ENCODE measurements around the gene RSKR. TPM values are rescaled to one million over a fixed set of nuclear protein-coding genes. Genes with fewer than 3 reads are reported as not detected.
A peak's percentile ranks its signal among the peaks of the same experiment; 100 is the strongest.

Gene RSKR
- total and polyA plus RNA-seq, 9 of the 15 experiments (the other 6 are each of a cell fraction or from before 2014, with no cell fraction given), result 1.4 to 42.3 (median 16.2) TPM

GRCh38 chr17:28646039-28646754 is 32.2 kb upstream of the RSKR start:
- intact Hi-C loops (cut with micrococcal nuclease), result loop anchor here (2.0 to 10.0 kb wide), 5 partner anchors 65 to 251 kb away; partner anchors contain the start of genes FAM222B, FLOT2, PROCA1 and RPL23A
- BruUV-seq (replicated peaks), result no TSS peak
- H3K4me1 ChIP-seq (replicated peaks in 1 of 2; ENCODE audit: control insufficient read depth in 2 of 2, insufficient read depth in 2 of 2, low read length in 2 of 2), result peaks cover 16 to 23% of the 10 kb centered on the region in 2 experiments
- H3K9ac ChIP-seq (ENCODE audit: insufficient read depth in 1 of 2, low read depth in 2 of 2, low read length in 2 of 2), result peak overlapping the region; percentile 61 to 87; a peak in 3 of 4 replicates
- H3K9me1 ChIP-seq (ENCODE audit: control insufficient read depth, insufficient read depth, low read length), result no peaks in the 10 kb centered on the region
- ATAC-seq (peak; percentile 7), FAIRE-seq (peak; percentile 44), DNase-seq (ENCODE audit: extremely low read depth in 1 of 4, low spot score in 3 of 4) (peak in 2 of 4 experiments; percentile 36 to 76)
- peak overlapping the region; percentile 86 for H3K4me2 ChIP-seq (ENCODE audit: insufficient read depth, low read length)
- ChIA-PET CTCF (ENCODE audit: low intra/inter-chr PET ratio) (interaction anchor here (0.6 to 2.1 kb wide), 6 partner anchors 15 to 962 kb away, joined by 3 to 15 read pairs (median 4); partner anchors contain the start of genes RPL23A, SDF2 and SUPT6H), POLR2A (interaction anchor here (0.7 to 3.7 kb wide), 21 partner anchors 9 to 678 kb away, joined by 3 to 54 read pairs (median 5); partner anchors contain the start of genes PROCA1, RPL23A, SDF2 and SUPT6H)
- no peaks in the 10 kb centered on the region for H3K9me3 ChIP-seq (replicated peaks; ENCODE audit: control insufficient read depth, insufficient read depth, low read depth, low read length)
- H3K27ac ChIP-seq (ENCODE audit: extremely low read depth, low read depth, low read length), result peak overlapping the region; percentile 85
- in situ Hi-C loops (cut with MboI), result no loop called here
- 22% methylated on average over 12 of the region's 12 CpGs for WGBS (ENCODE audit: insufficient coverage, low coverage, missing lambda C conversion rate)
- peaks cover 52% of the 10 kb centered on the region for H3K36me3 ChIP-seq (ENCODE audit: control insufficient read depth, insufficient read depth, low read length)
- peak overlapping the region; percentile 84 for H2AFZ ChIP-seq (ENCODE audit: low read depth, low read length)
- H3K79me2 ChIP-seq (ENCODE audit: control insufficient read depth, insufficient read depth, low read length), result peaks cover 38% of the 10 kb centered on the region
- H3K4me3 ChIP-seq, result peak overlapping the region; percentile 3; the same call in 1 of the 2 replicates
- peaks cover 5% of the 10 kb centered on the region; the same call in 1 of the 2 replicates for H4K20me1 ChIP-seq (replicated peaks; ENCODE audit: control insufficient read depth, insufficient read depth, low read length)
- H3K27me3 ChIP-seq (ENCODE audit: control insufficient read depth in 2 of 2, insufficient read depth in 2 of 2, low read length in 2 of 2), result no peaks in the 10 kb centered on the region
- TF ChIP-seq ZNF584 (CRISPR knock-in tag; IDR thresholded peaks at IDR 0.05; ENCODE audit: low read depth) (peak; percentile 92), NFATC3 (IDR thresholded peaks at IDR 0.05) (peak; percentile 16; the same call in 1 of the 2 replicates), ZNF395 (CRISPR knock-in tag; IDR thresholded peaks at IDR 0.05) (peak; percentile 76), ZNF75A (CRISPR knock-in tag; IDR thresholded peaks at IDR 0.05) (0 out of 2 replicates have a peak, but pooled peaks have one; percentile 16), ZBTB26 (CRISPR knock-in tag; IDR thresholded peaks at IDR 0.05) (peak; percentile 12; the same call in 1 of the 2 replicates), ZHX1 (conservative IDR thresholded peaks at IDR 0.05; ENCODE audit: low read length) (no peak), NCOA1 (IDR thresholded peaks at IDR 0.05; ENCODE audit: low read depth) (peak; percentile 57; the same call in 1 of the 2 replicates), CXXC5 (CRISPR knock-in tag; IDR thresholded peaks at IDR 0.05) (peak; percentile 44), ZBTB9 (CRISPR knock-in tag; IDR thresholded peaks at IDR 0.05) (no peak; the same call in 1 of the 2 replicates), SNIP1 (IDR thresholded peaks at IDR 0.05; ENCODE audit: low read depth) (0 out of 2 replicates have a peak, but pooled peaks have one; percentile 12), DMBX1 (CRISPR knock-in tag; IDR thresholded peaks at IDR 0.05; ENCODE audit: borderline replicate concordance) (peak; percentile 92), FOXK1 (CRISPR knock-in tag; IDR thresholded peaks at IDR 0.05; ENCODE audit: borderline replicate concordance) (0 out of 2 replicates have a peak, but pooled peaks have one; percentile 70)

All from K562 (cell line).